GM21528 (cell line): ENCODE results near the gene CCDC57.

Experiments
- ATAC-seq: cut with Tn5 transposase; IDR thresholded peaks from one replicate; pipeline ENCODE4 v1.9.1; 2021; ENCODE audit warnings: mild to moderate bottlenecking, moderate library complexity; ENCODE audit not compliant: unreplicated experiment, low FRiP score

CCDC57 gene

DNA sequence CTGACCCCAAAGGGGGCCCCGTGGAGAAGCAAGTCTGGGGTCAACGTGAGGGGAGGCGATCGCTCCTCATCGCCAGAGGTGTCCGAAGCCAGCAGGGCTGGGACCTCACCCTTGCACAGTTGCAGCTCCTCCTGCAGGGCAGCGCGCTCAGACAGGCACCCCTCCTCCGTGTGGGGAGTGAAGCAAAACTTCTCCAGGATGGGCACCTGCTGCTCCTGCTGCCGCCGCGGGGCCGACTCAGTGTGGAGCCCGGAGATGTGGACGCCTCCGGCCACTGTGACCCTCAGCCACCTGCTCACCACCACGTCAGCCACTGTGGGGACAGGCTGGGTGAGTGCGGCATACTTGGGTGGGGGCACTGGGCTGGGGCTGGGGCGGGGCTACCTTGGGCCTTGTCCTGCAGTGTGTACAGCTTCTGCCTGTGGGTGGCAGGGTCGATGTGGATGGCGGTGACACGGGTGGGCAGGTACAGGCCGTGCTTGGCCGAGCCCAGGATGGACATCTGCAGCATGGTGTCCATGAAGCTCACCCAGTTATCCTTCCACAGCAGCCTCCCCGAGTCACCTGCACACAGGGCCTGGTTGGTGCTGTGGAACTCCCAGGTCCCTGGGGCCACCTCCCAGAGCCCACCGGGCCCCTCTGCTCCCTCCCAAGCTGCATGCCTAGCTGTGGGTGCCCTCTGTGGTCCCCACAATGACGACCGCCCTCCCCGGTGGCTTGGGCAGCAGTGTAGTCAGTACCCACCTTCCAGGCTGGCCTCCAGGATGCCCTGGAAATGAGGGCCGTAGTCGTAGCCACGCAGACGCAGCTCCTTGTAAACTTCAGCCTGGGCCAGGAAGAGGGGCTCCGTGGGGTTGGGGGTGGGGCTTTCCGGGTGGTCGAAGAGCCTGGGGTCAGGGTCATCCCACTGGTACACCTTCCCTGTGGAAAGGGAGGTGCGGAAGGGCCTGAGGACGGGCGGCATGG lies 125.4 kb downstream of the CCDC57 start:
- ATAC-seq: no peak

DNA sequence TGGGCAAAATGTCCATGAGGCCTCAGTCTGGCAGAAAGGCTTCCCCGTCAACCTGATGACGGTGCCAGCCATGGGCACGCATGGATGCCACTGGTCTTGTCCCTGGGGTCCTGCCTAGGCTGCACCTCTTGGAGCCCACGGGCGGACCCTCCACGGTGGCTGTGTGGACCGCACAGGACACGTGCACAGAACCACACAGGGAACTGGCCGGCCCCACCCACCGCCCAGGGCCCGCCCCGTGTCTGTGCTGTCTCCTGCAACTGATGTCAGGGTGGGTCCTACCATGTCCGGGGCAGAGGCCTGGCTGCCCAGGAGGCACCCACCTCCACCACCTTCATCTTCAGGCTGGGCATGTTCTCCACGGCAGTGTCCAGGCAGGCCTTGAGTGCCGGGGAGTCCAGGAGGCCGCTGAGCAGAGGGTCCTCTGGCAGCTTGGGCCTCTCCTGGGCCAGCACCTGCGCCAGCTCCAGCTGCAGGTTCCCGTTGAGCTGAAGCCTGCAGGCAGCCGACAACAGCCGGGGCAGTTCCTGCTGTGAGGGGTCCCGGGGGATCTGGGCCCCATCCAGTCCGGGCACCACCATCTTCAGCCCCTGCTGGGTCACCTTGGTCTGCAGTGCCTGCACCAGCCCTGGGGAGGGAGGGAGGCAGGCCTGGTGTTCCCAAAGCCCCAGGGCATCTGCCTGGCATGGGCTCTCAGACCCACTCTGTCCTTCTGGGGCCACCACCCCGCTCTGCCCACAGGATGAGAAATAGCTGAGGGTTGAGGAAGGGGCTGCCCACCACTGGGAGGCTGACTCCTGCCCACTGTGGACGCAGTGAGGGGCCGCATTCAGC lies 126.5 kb downstream of the CCDC57 start:
- ATAC-seq: no peak

DNA sequence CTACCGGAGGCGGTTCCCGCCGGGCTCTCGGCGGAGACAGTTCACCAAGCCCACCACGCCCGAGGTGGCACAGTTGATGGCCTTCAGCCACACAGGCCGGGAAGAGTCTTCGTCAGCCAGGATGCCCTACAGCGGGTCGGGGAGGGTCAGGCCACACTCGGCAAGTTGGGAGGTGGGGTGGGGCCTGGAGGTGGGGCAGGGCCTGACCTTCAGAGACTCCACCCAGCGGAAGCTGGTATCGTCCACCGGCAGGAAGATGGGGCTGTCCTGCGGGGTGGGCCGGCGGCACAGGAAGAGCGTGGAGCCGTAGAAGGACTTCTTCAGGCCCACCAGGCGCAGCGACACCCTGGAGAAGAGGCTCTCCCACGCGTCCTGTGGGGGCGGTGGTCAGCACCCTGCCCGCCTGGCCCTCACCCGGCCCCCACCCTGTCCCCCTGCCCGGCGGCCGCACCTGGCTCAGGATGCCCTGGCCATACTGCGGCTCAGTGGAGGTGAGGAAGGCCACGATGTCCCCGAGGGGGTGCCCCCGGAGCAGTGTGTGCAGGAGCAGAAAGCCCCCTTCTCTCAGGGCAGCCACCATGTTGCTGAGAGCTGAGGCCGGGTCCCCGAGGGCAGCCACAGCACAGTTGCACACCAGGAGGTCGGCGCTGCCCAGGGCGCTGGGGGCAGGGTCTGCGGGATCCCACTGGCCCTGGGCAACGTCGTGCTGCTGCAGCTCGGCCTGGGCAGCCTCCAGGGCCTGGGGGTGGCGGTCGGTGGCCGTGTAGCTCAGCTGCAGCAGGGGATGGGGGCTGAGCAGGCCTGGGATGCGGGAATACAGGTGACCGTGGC lies 127.4 kb downstream of the CCDC57 start:
- no peak for ATAC-seq

DNA sequence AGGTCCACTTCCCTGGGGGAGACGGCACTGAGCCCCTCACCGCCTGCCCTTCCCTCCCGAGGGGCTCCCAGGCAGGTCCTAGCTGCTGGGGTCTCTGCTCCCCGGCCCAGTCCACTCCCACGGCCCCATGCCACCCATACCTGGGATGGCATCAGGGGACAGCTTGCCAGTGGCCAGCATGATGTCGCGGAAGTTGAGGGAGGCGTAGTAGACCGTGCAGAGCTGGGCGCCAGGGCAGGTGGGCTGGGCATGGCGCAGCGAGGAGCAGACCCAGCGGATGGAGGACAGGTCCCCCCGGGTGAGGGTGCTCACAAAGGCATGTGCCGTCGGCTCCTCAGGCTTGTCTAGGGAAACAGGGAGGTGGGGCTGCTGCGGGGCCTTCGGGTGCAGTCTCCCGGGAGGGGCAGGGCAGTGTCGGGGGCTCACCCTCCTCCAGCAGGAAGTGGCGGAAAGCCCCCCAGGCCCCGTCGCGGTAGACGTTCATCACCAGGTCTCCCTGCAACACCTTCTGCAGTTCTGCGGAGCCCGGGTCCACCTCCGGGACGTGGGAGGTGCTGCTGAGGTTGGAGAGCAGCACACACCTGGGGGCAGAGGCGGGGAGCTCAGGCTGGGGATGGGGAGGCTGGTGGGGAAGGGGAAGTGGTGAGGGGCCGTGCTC lies 128.1 kb downstream of the CCDC57 start:
- ATAC-seq: no peak

DNA sequence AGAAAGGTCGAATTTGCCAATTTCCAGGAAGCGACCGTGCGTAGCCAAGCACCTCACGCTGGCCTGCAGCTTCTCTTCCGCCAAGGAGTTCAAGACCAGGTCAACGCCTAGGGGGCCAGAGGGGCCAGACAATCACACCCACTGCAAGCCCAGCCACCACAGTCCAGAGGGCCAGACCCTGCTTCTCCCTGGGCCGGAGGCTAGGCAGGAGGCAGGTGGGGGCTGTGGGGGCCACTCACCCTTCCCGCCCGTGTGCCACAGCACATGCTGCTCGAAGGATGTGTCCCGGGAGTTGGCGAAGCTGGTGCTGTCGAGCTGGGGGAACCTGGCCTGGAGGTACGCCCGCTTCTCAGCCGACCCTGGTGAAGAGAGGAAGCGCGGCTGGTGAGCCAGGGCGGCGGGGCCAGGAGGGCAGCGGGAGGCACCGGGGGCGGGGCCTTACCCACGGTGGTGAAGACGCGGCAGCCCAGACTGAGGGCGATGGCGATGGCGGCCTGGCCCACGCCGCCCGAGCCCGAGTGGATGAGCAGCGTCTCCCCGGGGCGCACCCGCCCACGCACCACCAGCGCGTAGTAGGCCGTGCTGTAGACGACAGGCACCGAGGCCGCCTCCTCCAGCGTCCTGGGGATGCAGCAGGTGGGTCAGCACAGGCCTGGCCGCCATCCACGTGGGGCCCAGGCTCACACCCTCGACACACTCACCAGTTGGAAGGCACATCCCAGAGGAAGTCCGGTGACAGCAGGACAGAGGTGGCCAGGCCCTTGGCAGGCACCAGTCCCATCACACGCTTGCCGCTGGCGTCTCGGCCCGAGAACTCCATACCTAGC lies 128.9 kb downstream of the CCDC57 start:
- no peak for ATAC-seq

DNA sequence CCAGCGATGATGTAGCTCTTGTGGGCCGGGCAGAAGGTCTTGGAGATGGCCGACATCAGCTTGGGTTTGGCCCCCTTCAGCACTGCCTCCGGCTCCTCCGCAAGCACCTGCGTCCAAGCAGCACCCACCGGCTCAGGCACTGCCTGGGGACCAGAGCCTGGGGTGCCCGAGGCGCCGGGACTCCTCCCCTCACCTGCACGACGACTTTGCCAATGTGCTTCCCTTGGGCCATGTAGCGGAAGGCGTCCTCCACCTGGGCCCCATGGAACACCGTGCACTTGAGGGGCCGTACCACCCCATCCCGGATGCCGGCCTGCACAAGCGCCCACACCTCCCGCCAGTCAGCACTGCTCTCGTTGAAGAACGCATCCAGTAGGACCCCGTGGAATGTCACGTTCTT lies 129.6 kb downstream of the CCDC57 start:
- ATAC-seq: no peak

DNA sequence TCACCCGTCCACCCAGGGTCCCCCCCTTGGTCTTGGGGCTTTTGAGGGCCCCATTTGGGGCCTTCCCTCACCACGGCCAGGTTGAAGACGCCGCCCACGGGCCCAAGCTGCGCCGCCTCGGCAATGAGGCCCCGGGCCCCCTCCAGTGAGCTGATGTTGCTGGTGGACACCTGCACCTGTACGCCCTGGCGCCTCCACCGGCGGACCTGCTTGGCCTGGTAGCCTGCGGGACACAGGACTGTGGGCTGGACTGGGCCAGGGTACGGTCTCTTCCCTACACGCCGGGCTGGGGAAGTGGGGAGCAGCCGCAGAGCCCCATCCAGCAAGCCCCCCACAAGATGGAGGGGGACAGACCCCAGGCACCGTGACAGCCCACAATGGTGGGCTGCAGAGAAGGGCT lies 130.2 kb downstream of the CCDC57 start:
- ATAC-seq: no peak

DNA sequence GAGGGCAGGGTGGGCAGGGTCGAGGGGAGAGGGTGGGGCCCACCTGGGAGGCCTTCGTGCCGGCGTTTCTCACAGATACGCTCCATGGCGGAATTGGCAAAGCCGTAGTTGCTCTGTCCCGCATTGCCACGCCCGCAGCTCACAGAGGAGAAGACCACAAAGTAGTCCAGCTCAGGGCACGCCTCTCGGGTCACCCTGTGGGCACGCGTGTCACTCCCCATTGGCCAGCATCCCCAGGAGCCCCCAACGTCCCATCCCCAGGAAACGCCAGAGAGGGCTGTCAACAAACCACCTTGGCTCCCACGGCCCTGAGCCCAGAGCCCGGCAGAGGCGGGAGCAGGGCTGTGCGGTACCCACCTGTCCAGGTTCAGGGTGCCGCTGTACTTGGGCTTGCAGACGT lies 130.7 kb downstream of the CCDC57 start:
- no peak for ATAC-seq

DNA sequence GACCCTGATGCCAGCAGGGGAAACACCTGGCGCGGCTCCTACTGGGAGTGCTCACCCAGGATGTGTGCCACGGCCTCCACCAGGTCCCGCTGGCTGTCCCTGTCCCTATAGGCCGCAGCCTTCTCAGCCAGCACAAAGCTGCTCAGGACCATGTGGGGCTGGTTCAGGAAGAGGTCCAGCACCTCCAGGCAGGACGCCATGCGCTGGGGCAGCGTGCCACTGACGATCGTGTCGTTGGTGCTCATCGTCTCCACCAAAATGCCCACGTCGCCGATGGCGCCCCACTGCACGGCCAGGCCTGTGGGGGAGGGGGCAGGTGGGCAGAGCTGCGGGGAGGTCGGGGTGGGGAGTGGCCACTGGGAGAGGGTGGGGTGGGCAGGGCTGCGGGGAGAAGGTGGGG lies 131.1 kb downstream of the CCDC57 start:
- no peak for ATAC-seq

DNA sequence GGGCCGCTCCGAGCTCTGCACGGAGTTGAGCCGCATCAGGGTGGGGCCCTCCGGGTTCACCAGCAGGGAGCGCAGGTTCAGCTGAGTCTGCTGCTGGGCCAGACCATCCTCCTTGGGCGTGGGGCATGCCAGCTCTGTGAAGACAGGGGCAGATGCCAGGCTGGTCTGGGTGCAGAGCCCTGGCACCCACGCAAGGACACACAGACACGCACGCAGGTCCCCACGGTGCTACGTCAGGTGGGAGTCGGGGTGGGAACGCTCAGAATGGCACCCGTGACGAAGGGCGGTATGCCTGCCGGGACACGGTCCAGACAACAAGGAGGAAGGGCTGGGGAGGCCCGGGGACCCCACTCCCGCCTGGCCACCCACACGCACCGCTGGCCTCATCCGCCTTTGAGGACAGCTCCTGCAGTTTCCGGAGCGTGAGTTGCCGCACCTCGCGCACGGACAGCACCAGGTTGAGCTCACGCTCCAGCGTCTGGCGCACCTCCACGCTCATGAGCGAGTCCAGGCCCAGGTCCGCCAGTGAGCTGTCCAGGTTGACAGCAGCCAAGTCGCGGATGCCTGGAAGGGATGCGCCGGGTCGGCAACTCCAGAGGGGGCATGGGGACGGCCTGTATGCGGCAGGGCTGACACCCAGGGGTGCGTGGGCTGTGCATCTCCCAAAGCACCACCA lies 131.7 kb downstream of the CCDC57 start:
- no peak for ATAC-seq

DNA sequence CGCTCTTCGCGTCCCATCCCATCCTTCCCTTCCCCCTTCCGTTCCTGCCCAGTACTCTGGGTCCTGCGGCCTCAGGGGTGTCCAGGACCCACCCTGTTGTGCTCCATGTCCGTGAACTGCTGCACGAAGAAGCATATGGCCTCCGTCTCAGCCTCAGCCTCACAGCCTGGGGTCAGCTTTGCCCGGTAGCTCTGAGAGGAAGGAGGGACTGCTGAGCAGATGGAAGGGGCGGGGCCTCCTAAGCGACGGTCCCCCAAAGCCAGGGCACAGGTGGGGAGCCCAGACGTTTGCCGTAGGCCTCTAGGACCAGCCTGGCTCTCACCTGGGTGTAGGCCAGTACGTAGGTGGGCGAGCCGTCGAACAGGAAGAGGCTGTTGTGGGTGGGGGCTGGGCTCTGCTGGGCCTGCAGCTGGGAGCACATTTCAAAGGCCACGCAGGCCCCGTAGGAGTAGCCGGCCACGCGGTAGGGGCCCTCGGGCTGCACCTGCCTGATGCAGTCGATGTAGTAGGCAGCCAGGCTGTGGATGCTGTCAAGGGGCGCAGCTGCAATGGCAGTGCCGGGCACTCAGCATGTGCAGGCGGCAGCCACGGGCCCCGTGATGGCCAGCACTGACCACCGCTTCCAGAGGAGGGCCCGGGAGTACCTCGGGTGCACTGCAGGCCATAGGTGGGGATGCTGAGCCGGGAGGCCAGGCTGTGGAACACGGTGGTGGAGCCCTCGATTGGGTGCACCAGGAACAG lies 132.4 kb downstream of the CCDC57 start:
- ATAC-seq: no peak

DNA sequence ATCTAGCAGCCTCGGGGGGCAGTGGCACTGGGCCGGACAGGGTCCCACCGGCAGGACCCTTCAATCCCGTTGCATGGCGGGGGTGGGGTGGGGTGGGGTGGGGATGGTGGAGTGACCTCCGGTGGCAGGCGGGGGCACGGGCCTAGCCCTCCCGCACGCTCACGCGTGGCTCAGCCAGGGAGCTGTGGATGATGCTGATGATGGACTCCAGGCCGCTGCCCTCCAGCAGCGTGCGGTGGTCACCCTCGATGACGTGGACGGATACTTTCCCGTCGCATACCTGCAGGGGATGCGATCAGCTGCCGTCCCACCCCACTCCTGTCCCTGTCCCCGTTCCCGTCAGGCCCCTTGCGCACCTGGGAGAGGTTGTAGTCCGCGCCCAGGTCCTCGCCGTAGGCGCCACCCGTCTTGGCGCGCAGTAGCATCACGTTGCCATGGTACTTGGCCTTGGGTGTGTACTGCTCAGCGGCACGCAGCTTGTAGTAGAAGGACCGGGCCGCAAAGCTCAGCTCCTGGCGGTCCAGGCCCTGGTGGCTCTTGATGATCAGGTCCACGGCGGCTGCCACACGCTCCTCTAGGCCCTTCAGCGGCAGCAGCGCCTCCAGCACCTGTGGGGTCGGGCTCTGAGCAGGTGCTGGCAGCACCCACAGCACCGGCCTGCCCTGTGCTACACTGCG lies 133.5 kb downstream of the CCDC57 start:
- no peak for ATAC-seq

DNA sequence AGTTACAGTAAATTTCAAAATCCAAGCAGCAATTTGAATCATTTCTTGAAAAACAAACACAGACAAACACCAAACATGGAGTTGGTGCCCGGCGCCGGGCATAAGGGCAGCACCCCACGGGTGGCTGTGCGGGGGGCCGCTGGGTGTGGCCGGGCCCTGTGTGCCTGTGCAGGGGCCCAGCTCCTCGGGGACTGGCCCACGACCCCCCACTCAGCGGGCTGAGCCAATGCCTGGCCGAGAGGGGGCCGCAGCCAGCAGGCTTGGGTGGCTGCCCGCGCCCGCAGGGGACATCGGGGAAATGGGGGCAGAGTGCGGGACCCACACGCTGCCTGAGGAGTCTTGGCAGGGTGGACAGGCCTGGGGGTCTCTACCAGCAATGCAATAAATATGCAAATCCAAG lies 134.2 kb downstream of the CCDC57 start:
- no peak for ATAC-seq

DNA sequence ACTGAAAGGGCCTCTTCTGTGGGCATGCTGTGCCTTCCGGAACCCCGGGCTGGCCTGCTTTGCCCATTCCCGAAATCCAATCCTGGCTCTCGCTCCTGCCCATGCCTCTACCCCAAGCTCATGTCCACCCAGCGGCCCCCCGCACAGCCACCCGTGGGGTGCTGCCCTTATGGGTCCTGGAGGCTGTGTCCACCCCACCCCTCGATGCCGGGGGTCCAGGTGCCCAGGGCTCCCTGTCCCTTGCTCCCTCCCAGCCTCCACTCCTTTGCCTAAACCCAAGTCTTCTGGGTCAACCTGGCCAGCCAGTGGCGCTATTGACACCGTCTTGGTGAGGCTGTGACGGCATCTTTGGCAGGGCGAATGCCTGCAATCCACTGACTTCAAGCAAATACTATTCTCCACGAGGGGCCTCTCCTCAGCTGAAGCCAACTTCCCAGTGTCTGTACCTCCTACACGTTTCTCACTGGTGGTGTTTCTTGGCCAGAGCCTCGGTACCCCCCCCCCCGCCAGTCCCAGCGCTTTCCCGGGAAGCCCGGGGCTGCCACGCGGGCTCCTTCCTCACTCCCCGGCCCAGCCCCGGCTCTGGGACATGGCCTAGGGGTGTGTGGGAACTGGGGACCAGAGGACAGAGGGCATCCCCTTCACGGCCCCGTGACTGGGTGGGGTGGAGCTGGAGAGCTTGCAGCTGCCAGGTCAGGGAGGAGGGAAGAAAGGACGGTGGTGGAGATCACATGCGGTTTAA lies 134.9 kb downstream of the CCDC57 start:
- no peak for ATAC-seq

DNA sequence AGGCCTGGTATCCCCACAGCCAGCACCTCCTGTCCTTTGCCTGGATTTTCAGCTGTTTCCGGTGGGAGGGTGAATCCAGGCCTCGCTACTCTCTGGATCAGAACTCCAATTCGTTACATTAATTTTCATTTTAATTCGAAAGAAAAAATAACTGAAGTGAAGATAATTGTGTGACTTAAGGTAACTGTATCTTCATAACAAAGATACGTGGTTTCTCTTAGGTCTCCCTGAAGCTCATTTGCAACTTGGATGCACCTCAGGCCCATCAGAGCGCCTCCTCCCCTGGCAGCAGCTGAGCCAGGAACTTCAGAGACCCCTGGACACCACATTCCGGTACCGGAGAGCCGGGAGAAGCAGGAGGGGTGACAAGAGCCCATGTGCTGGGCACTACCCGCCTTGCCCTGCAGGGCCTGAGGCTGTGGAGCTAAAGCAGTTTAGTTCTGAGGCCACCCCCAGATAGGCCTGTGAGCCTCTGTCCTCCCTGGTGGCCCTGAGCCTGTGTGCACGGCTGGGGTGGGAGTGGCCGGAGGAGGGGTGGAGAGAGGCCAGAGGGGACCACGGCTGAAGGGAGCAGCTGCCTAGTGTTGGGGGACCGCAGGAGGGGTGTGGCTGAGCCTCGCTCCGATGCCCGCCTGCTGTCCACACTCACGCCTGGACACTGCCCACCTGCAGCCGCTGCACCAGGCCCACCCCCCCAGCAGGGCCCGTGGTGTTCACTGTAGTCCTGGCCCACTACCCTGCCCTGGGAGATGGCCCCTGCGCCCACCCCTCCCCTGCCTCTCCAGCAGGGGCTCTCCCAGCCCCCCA lies 135.7 kb downstream of the CCDC57 start:
- ATAC-seq: no peak
